K562 (cell line): ENCODE data around the gene SPAG7. TPM values are rescaled to one million over a fixed set of nuclear protein-coding genes. Genes with fewer than 3 reads are reported as not detected.
A peak's percentile ranks its signal among the peaks of the same experiment; 100 is the strongest.

ENCODE experiments used
- CC2D1A ChIP-seq: fragments of 450-650 bp; IDR thresholded peaks from 2 replicates; pipeline ENCODE4 v1.6.1; 2017; ENCODE audit warnings: mild to moderate bottlenecking
- CCAR2 ChIP-seq: fragments of 200-400 bp; formaldehyde crosslinking; IDR thresholded peaks from 2 replicates; pipeline ENCODE4 v1.6.1; 2017; ENCODE audit warnings: mild to moderate bottlenecking, low read depth, low read length
- CTBP1 ChIP-seq: fragments of 450-650 bp; IDR thresholded peaks from 2 replicates; pipeline ENCODE4 v1.6.1; 2016; ENCODE audit warnings: borderline replicate concordance
- FUS ChIP-seq: fragments of 200-400 bp; formaldehyde crosslinking; optimal IDR thresholded peaks from 2 replicates; pipeline ENCODE3; 2017; ENCODE audit warnings: low read depth, low read length
- HDAC2 ChIP-seq: fragments of 450-650 bp; IDR thresholded peaks from 2 replicates; pipeline ENCODE4 v1.6.1; 2016; ENCODE audit warnings: mild to moderate bottlenecking
- HNRNPK ChIP-seq: fragments of 200-400 bp; formaldehyde crosslinking; IDR thresholded peaks from one replicate; pipeline ENCODE4 v1.6.1; 2018; ENCODE audit warnings: mild to moderate bottlenecking, low read depth, low read length; ENCODE audit not compliant: poor library complexity, severe bottlenecking
- LEF1 ChIP-seq: fragments of 450-650 bp; IDR thresholded peaks from 2 replicates; pipeline ENCODE4 v1.6.1; 2016; ENCODE audit warnings: mild to moderate bottlenecking
- MIER1 ChIP-seq: fragments of 450-650 bp; IDR thresholded peaks from 2 replicates; pipeline ENCODE4 v1.6.1; 2016; ENCODE audit warnings: antibody characterized with exemption, mild to moderate bottlenecking, low read depth
- NFIC ChIP-seq: fragments of 450-650 bp; IDR thresholded peaks from 2 replicates; pipeline ENCODE4 v1.6.1; 2017; ENCODE audit warnings: mild to moderate bottlenecking, inconsistent platforms
- SLC30A9 ChIP-seq: fragments of 250-450 bp; sonication (Bioruptor Pico); IDR thresholded peaks from 2 replicates; pipeline ENCODE4 v1.8.0; 2022; ENCODE audit warnings: mild to moderate bottlenecking, moderate library complexity
- SP1 ChIP-seq: sonication (generic); formaldehyde crosslinking; IDR thresholded peaks from 2 replicates; pipeline ENCODE4 v1.8.1; 2022; ENCODE audit warnings: mild to moderate bottlenecking, missing genetic modification reagents
- TEAD1 ChIP-seq, 2 experiments: fragments of 450-650 bp in 1 of 2; sonication (generic) in 1 of 2; formaldehyde crosslinking; IDR thresholded peaks; 2 replicates each; pipeline versions ENCODE4 v1.4.0 to v1.8.0; 2020 to 2022; ENCODE audit warnings: mild to moderate bottlenecking in 2 of 2, missing genetic modification reagents in 1 of 2
- TOE1 ChIP-seq, 2 experiments: fragments of 450-650 bp in 1 of 2; sonication (generic) in 1 of 2; formaldehyde crosslinking in 1 of 2; IDR thresholded peaks; 2 replicates each; pipeline versions ENCODE4 v1.7.1 to v1.8.0; 2016 to 2022; ENCODE audit warnings: borderline replicate concordance in 2 of 2, mild to moderate bottlenecking in 2 of 2, antibody characterized with exemption in 1 of 2, inconsistent platforms in 1 of 2, low read depth in 1 of 2, missing genetic modification reagents in 1 of 2, moderate library complexity in 1 of 2
- ZBTB34 ChIP-seq: fragments of 250-450 bp; sonication (Bioruptor Pico); IDR thresholded peaks from 2 replicates; pipeline ENCODE4 v1.8.0; 2021; ENCODE audit warnings: mild to moderate bottlenecking, moderate library complexity
- ZNF696 ChIP-seq: fragments of 250-450 bp; sonication (Bioruptor Pico); conservative IDR thresholded peaks from 2 replicates; pipeline ENCODE4 v1.4.0; 2020; ENCODE audit warnings: mild to moderate bottlenecking, moderate library complexity
- ZNF77 ChIP-seq: fragments of 250-450 bp; sonication (Bioruptor Pico); IDR thresholded peaks from 2 replicates; pipeline ENCODE4 v1.5.0; 2020
- polyA plus RNA-seq, 8 experiments: library from polyadenylated mRNA; depleted of rRNA in 4 of 8; stranded (reverse) in 5 of 8; unstranded in 3 of 8; fragments of >200 nt; fragmentation: Nextera tagmentation in 2 of 8; fragmentation: Illumina TruSeq in 1 of 8; extraction: Ambion mirVana in 2 of 8; extraction: Trizol in 1 of 8; gene quantifications; 2 replicates each; pipeline versions ENCODE4 v1.2.1 to v1.2.3, GENCODE V29; 2011 to 2014; ENCODE audit warnings: inconsistent platforms in 1 of 8, missing spikeins in 1 of 8
- total RNA-seq, 7 experiments: library from RNA; depleted of rRNA in 6 of 7; stranded (reverse); fragments of >200 nt in 6 of 7; fragmentation: Illumina TruSeq in 2 of 7; extraction: Trizol in 2 of 7; gene quantifications; 2 replicates each; pipeline versions ENCODE4 v1.2.1 to v1.2.3, GENCODE V29; 2011 to 2021; ENCODE audit warnings: low replicate concordance in 1 of 7
- TF ChIP-seq, protein P1 (sequence below), 3 experiments: fragments of 200-800 bp in 1 of 3; sonication (Bioruptor generic) in 1 of 3; sonication (generic) in 1 of 3; formaldehyde crosslinking in 1 of 3; IDR thresholded peaks; 2 replicates each; pipeline versions ENCODE4 v1.6.1 to v1.8.0; 2016 to 2022; ENCODE audit warnings: mild to moderate bottlenecking in 2 of 3, missing compliant biosample characterization in 2 of 3, missing genetic modification characterization in 2 of 3, missing genetic modification reagents in 1 of 3
- TF ChIP-seq, protein P2 (sequence below): fragments of 250-450 bp; sonication (Bioruptor Pico); IDR thresholded peaks from 2 replicates; pipeline ENCODE4 v1.8.0; 2021; ENCODE audit warnings: moderate library complexity, mild to moderate bottlenecking, inconsistent platforms
- TF ChIP-seq, protein P3 (sequence below): fragments of 250-450 bp; sonication (Bioruptor Pico); IDR thresholded peaks from 2 replicates; pipeline ENCODE4 v1.4.0; 2020; ENCODE audit warnings: mild to moderate bottlenecking
- TF ChIP-seq, protein P4 (sequence below): sonication (generic); formaldehyde crosslinking; IDR thresholded peaks from 2 replicates; pipeline ENCODE4 v1.8.0; 2022; ENCODE audit warnings: mild to moderate bottlenecking, missing genetic modification reagents

Gene SPAG7
- total and polyA plus RNA-seq, 9 of the 15 experiments (the other 6 are each of a cell fraction or from before 2014, with no cell fraction given), result 5.6 to 53.5 (median 36.3) TPM

- TF ChIP-seq, protein P1, sequence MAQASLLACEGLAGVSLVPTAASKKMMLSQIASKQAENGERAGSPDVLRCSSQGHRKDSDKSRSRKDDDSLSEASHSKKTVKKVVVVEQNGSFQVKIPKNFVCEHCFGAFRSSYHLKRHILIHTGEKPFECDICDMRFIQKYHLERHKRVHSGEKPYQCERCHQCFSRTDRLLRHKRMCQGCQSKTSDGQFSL (CRISPR knock-in tag; IDR thresholded peaks at IDR 0.05), result peak; percentile 82; the same call in 1 of the 2 replicates
- TF ChIP-seq, protein P1 (tag; IDR thresholded peaks at IDR 0.05), result peak in 1 of 2 experiments; percentile 67; a peak in 2 of 4 replicates
- TF ChIP-seq TEAD1 (CRISPR knock-in tag; IDR thresholded peaks at IDR 0.05), result 0 out of 4 replicates have a peak, but pooled peaks of 1 of the 2 experiments have one; percentile 39
- peak; percentile 18; the same call in 1 of the 2 replicates for TF ChIP-seq LEF1
- TF ChIP-seq CCAR2, result no peak
- no peak for TF ChIP-seq ZNF696 (CRISPR knock-in tag)
- peak; percentile 24; the same call in 1 of the 2 replicates for TF ChIP-seq NFIC
- TF ChIP-seq CC2D1A, result 0 out of 2 replicates have a peak, but pooled peaks have one; percentile 16
- peak; percentile 52; the same call in 1 of the 2 replicates for TF ChIP-seq HDAC2
- TF ChIP-seq SLC30A9 (CRISPR knock-in tag), result no peak
- no peak for TF ChIP-seq ZNF77 (CRISPR knock-in tag)
- TF ChIP-seq, protein P2, sequence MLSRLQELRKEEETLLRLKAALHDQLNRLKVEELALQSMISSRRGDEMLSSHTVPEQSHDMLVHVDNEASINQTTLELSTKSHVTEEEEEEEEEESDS (CRISPR knock-in tag), result no peak
- no peak for TF ChIP-seq MIER1
- TF ChIP-seq, protein P3, sequence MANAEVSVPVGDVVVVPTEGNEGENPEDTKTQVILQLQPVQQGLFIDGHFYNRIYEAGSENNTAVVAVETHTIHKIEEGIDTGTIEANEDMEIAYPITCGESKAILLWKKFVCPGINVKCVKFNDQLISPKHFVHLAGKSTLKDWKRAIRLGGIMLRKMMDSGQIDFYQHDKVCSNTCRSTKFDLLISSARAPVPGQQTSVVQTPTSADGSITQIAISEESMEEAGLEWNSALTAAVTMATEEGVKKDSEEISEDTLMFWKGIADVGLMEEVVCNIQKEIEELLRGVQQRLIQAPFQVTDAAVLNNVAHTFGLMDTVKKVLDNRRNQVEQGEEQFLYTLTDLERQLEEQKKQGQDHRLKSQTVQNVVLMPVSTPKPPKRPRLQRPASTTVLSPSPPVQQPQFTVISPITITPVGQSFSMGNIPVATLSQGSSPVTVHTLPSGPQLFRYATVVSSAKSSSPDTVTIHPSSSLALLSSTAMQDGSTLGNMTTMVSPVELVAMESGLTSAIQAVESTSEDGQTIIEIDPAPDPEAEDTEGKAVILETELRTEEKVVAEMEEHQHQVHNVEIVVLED (CRISPR knock-in tag), result no peak
- no peak for TF ChIP-seq CTBP1
- TF ChIP-seq SP1 (CRISPR knock-in tag), result peak; percentile 55
- peak; percentile 53 for TF ChIP-seq HNRNPK
- TF ChIP-seq FUS, result peak; percentile 48
- peak; percentile 78 for TF ChIP-seq TOE1 (IDR thresholded peaks at IDR 0.05; ENCODE audit: borderline replicate concordance)
- TF ChIP-seq TOE1 (CRISPR knock-in tag; IDR thresholded peaks at IDR 0.05; ENCODE audit: borderline replicate concordance, low read depth), result no peak
- no peak for TF ChIP-seq ZBTB34
- TF ChIP-seq, protein P4, sequence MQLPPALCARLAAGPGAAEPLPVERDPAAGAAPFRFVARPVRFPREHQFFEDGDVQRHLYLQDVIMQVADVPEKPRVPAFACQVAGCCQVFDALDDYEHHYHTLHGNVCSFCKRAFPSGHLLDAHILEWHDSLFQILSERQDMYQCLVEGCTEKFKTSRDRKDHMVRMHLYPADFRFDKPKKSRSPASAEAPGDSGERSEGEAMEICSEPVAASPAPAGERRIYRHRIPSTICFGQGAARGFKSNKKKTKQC (CRISPR knock-in tag), result 0 out of 2 replicates have a peak, but pooled peaks have one; percentile 56
Measured at GRCh38 chr17:4948166-4948930, 19.3 kb downstream of the SPAG7 start, which contains the start of gene PFN1 (continued).
